ENCODE data around the gene MAPK4. TPM values are rescaled to one million over a fixed set of nuclear protein-coding genes. Genes with fewer than 3 reads are reported as not detected.

Gene MAPK4
- total and polyA plus RNA-seq, 2 of the 4 experiments (the other 2 are of a cell fraction), result not detected

- Histone ChIP-seq H3K4me3 (ENCODE audit: insufficient read depth, low read depth, low read length) (no peak overlapping the region), H4K91ac (ENCODE audit: insufficient read depth, low read depth, low read length) (no peak overlapping the region), H2AK5ac (ENCODE audit: low read depth, low read length) (no peak overlapping the region), H4K5ac (ENCODE audit: low read depth, low read length) (no peak overlapping the region), H3K23ac (ENCODE audit: low read depth, low read length) (no peak overlapping the region), H3K14ac (replicated peaks; ENCODE audit: low read depth, low read length) (no peak overlapping the region), H3K4me1 (ENCODE audit: control insufficient read depth, insufficient read depth, low read length) (no peaks in the 10 kb centered on the region), H3K4me2 (ENCODE audit: low read depth, low read length) (no peak overlapping the region), H3K79me1 (ENCODE audit: low read depth in 1 of 2, low read length in 2 of 2) (no peaks in the 10 kb centered on the region), H3K36me3 (ENCODE audit: control insufficient read depth, insufficient read depth, low read length) (no peaks in the 10 kb centered on the region), H4K20me1 (ENCODE audit: insufficient read depth, low read length) (no peaks in the 10 kb centered on the region), H3K18ac (ENCODE audit: low read depth, low read length) (no peak overlapping the region), H3K56ac (ENCODE audit: extremely low read depth, insufficient read depth, low read length) (no peak overlapping the region), H3K27ac (ENCODE audit: insufficient read depth, low read length) (no peak overlapping the region), H2BK5ac (ENCODE audit: low read depth, low read length, poor library complexity, severe bottlenecking) (no peak overlapping the region), H2AFZ (replicated peaks; ENCODE audit: low read length, poor library complexity) (no peak overlapping the region), H2AK9ac (replicated peaks; ENCODE audit: low read depth, low read length, poor library complexity) (no peak overlapping the region), H2BK20ac (ENCODE audit: low read depth, low read length) (no peak overlapping the region), H3K9ac (ENCODE audit: low read depth, low read length) (no peak overlapping the region), H2BK15ac (ENCODE audit: low read depth, low read length) (no peak overlapping the region), H3K9me1 (ENCODE audit: insufficient read depth, low read length) (no peaks in the 10 kb centered on the region), H3K9me3 (ENCODE audit: control insufficient read depth, insufficient read depth, low read length) (no peaks in the 10 kb centered on the region; the same call in 1 of the 2 replicates), H4K8ac (ENCODE audit: low read depth in 2 of 2, low read length in 2 of 2) (no peak overlapping the region), H3K27me3 (ENCODE audit: control insufficient read depth, insufficient read depth, low read length) (no peaks in the 10 kb centered on the region), H3K4ac (ENCODE audit: low read depth, low read length) (no peak overlapping the region), H2BK120ac (ENCODE audit: low read depth, low read length) (no peak overlapping the region)
- dilution Hi-C loops (cut with HindIII; ENCODE audit: low sequenced_read_pairs, unreplicated experiment), result no loop called here
- no peak for TF ChIP-seq SMC3 (IDR thresholded peaks at IDR 0.05; ENCODE audit: low read depth, low read length)
- TF ChIP-seq NFE2L2 (IDR thresholded peaks at IDR 0.05; ENCODE audit: low read depth, low read length), result no peak
- no peak for TF ChIP-seq ELK1 (IDR thresholded peaks at IDR 0.05; ENCODE audit: borderline replicate concordance, low read depth, low read length)
- no peak for TF ChIP-seq RFX5 (IDR thresholded peaks at IDR 0.05; ENCODE audit: low read depth, low read length)
- no peak for TF ChIP-seq RAD21 (IDR thresholded peaks at IDR 0.05; ENCODE audit: low read length)
- TF ChIP-seq FOS (IDR thresholded peaks at IDR 0.05; ENCODE audit: low read depth, low read length), result no peak
- no peak for TF ChIP-seq CTCF (conservative IDR thresholded peaks at IDR 0.05; ENCODE audit: low read depth, low read length)
- no peak for ATAC-seq (ENCODE audit: low read depth)
- in situ Hi-C loops (cut with MboI; ENCODE audit: low sequenced_read_pairs), result no loop called here
- WGBS, 2 experiments (ENCODE audit: extremely low coverage in 2 of 2, insufficient read length in 1 of 2), result 60% methylated on average over 3 of the region's 11 CpGs; no CpG with 5 or more reads in 1 of the 2 experiments
- intact Hi-C loops (cut with micrococcal nuclease), result no loop called here
- no peak for DNase-seq
- CTCF ChIA-PET, result no interaction called here
- POLR2A ChIA-PET (ENCODE audit: unreplicated experiment), result no interaction called here
- no TSS peak for BruUV-seq (replicated peaks)
These were observed 93.7 kb downstream of the MAPK4 start for GRCh38 chr18:50653402-50654093.
